Activated CD4-positive, alpha-beta T cell treated with anti-CD3 and anti-CD28 coated beads, Interleukin-2, amount 50 U/mL, for 16 hours (primary cell): Measurements from ENCODE around the gene COX10.
"Not testable (repeated sequence)": the region's sequence is repeated elsewhere in the genome, so short reads cannot be mapped to it uniquely, and the experiment has no call there.

ENCODE experiments used
- DNase-seq: peaks from one replicate; pipeline ENCODE4 v3.0.0-alpha.2; 2020

COX10 gene

GRCh38 chr17:14209215-14209614 is 139.9 kb downstream of the COX10 start:
- no peak for DNase-seq

GRCh38 chr17:14211246-14211645 is 141.9 kb downstream of the COX10 start:
- DNase-seq = peak; percentile 29

DNA sequence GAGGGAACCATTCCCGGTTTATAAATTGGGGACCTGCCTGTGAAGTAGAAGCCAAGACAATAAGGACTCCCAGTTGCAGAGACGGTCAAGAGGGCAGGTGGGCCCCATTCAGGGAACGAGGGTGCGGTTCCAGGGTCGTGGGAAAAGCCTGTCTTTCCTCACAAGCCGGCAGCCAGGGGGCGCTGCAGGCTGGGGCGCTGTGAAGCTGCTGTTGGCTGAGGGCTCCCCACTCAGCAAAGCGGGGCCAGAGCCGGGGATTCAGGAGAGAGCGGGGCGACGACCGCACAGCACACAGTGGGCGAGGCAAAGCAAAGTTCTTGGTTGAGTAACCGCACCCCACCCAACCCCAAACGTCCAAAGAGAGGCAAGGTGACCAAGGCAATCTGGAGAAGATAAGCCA is 142.5 kb downstream of the COX10 start:
- DNase-seq = no peak

- DNase-seq = no peak
These were observed 143.1 kb downstream of the COX10 start for GRCh38 chr17:14212401-14212800.

DNA sequence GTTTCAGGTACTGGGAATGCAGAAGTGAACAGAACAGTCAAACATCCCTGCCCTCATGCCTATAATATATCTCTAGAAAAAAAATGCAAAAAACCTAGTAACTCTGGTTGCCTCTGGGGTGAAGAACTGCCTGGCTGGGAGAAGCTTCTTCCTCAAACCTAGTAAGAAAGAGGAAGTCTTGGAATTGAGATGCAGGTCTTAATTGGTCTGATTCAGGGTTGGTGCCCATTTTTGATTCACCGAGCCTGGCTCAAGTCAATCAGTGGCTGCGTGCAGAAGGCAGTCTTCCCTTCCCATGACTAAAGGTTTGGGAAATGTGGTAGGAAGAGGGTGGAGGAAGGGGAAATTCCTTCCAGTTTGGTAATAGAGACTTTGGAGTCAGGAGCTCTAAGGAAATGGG is 145.0 kb downstream of the COX10 start:
- DNase-seq = no peak

- DNase-seq = no peak
These were observed 153.3 kb downstream of the COX10 start for GRCh38 chr17:14222611-14223010.

DNA sequence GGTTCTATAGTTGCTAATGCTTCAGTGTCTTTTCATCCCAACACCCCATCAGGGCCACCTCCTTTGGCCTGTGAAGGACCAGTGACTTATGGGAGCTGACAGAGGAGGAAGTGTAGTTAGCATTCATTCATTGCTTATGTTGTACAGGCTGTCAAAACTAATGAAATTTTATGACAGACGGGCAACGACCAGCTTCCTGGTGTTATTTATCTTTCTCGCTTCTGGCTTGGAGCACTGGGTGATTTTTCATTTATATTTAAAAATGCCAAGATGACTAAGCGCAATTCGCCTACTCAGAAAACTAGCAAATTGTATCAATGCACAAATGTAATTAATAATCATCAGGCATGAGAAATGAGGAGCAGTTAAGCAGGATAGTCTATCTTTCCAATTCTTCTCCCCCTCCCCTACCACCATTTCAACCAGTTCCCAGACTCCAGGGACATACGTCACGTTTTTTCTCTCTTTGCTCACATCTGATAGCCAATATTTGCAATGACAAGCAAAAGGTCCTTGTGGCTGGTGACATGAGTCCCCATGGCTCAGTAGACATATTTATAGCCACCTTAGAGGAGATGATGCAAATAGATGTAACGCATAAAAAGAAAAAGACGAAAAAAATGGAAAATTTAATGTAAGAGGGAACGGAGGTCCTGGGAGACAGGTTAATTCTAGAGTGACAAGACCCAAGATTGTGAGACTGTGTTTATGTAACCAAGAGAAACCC is 156.1 kb downstream of the COX10 start:
- DNase-seq = no peak

DNA sequence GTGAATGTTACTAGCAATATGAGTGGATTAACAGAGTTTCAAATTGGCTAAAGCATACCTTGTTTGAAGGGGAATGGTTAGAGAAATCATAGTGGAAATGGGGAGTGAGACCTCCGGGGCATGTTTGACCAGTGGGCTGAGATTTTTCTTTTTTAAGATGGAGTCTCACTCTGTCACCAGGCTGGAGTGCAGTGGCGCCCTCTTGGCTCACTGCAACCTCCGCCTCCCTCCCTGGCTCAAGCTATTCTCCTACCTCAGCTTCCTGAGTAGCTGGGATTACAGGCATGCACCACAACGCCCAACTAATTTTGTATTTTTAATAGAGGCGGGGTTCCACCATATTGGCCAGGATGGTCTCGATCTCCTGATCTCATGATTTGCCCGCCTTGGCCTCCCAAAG is 157.7 kb downstream of the COX10 start:
- no peak for DNase-seq

GRCh38 chr17:14228903-14229302 is 159.6 kb downstream of the COX10 start:
- DNase-seq = no peak

GRCh38 chr17:14231187-14231586 is 161.9 kb downstream of the COX10 start:
- not testable (repeated sequence) for DNase-seq

DNA sequence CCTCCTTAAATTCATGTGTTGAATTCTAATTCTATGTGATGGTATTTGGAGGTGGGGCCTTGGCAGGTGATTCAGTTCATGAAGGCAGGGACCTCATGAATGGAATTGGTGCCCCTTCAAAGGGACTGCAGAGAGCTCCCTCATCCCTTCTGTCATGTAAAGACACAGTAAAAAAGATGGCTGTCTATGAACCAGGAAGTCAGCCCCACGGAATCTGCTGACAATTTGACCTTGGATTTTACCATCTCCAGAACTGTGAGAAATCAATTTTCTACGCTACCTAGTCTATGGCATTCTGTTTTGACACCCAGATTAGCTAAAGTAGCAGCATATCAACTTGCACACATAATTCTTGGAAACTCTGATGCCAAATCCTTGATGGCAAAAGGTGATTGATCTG is 165.7 kb downstream of the COX10 start:
- DNase-seq = not testable (repeated sequence)

- not testable (repeated sequence) for DNase-seq
These were observed 166.7 kb downstream of the COX10 start for GRCh38 chr17:14236032-14236431.

- not testable (repeated sequence) for DNase-seq
These were observed 167.5 kb downstream of the COX10 start, which contains the start of gene CDRT15 for GRCh38 chr17:14236762-14237161. Gene CDRT15, minus strand, starts transcription at chr17:14236862. Its CDS starts 29 bp downstream, at chr17:14236833.

DNA sequence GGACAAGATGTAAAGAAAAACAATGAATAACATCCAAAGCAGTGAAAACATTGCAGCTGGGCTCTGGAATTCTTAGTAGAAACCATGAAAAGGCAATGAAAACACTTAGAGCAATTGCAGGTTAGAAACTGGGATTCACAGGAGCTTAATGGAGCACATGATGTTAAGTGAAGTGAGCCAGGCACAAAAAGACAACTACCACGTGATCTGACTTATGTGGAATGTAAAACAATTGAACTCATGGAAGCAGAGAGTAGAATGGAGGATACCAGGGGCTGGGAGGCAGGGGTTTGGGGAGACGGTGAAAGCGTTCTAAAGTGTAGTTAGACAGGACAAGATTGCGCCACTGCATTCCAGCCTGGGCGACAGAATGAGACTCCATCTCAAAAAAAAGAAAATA is 170.0 kb downstream of the COX10 start:
- not testable (repeated sequence) for DNase-seq

- DNase-seq = no peak
These were observed 175.7 kb downstream of the COX10 start for GRCh38 chr17:14245002-14245401.

DNA sequence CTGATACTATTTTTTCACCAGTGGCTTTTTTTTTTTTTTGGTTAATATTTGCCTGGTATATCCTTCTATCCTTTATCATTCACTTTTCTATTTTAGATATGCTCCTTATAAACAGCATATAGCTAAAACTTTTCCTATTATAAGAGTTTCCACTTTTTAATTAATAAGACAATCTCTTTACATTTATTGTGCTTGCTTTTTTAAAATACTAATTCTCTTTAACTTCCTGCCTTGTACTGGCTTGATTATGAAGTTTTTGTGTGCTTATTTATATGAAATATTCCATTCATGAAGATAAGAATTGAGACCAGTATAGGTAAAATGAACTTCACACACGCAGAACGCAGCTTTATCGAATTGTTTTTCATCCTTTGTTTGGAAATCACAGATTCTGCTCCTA is 176.3 kb downstream of the COX10 start:
- no peak for DNase-seq
